A673 (cell line): ENCODE results near the gene FAM72D. TPM values are rescaled to one million over a fixed set of nuclear protein-coding genes. Genes with fewer than 3 reads are reported as not detected.
"Not testable (repeated sequence)": the region's sequence is repeated elsewhere in the genome, so short reads cannot be mapped to it uniquely, and the experiment has no call there.

Source experiments
- BruUV-seq: library from RNA; stranded (reverse); fragments of 400-500 nt; replicated peaks from 2 replicates; lab custom pipeline; 2021; lab: Mats Ljungman, UMichigan
- CTCF ChIA-PET: fragments of 300-600 bp; sonication (Branson Sonifier 250); formaldehyde crosslinking; loops from one replicate; lab custom pipeline; 2022; ENCODE audit warnings: antibody characterized with exemption; lab: Charles Lee
- POLR2A ChIA-PET: fragments of 300-600 bp; sonication (Branson Sonifier 250); formaldehyde crosslinking; loops from one replicate; lab custom pipeline; 2022; ENCODE audit warnings: antibody characterized with exemption; ENCODE audit not compliant: low non-redundant PET; lab: Charles Lee
- DNase-seq: peaks from one replicate; pipeline ENCODE4 v3.0.0-alpha.2; 2015; ENCODE audit warnings: low spot score
- H3K27ac ChIP-seq: fragments of 200-600 bp; sonication (generic); 2 replicates; pipeline ENCODE4 v1.5.1; 2016; ENCODE audit warnings: mixed run types, low read depth, mild to moderate bottlenecking, mixed read lengths, antibody characterized with exemption, low read length; ENCODE audit not compliant: poor library complexity, severe bottlenecking
- H3K27me3 ChIP-seq: fragments of 200-600 bp; sonication (generic); replicated peaks from 2 replicates; pipeline ENCODE4 v1.6.1; 2017; ENCODE audit warnings: mixed run types, low read depth, mild to moderate bottlenecking, mixed read lengths, antibody characterized with exemption, low read length; ENCODE audit not compliant: insufficient read depth, poor library complexity
- H3K36me3 ChIP-seq: fragments of 200-600 bp; sonication (generic); 2 replicates; pipeline ENCODE4 v1.6.1; 2016; ENCODE audit warnings: mixed run types, mild to moderate bottlenecking, mixed read lengths, antibody characterized with exemption, low read length; ENCODE audit not compliant: insufficient read depth, poor library complexity, severe bottlenecking
- H3K4me1 ChIP-seq: fragments of 200-600 bp; sonication (generic); 2 replicates; pipeline ENCODE4 v1.6.1; 2017; ENCODE audit warnings: mixed run types, mild to moderate bottlenecking, mixed read lengths, antibody characterized with exemption, low read length; ENCODE audit not compliant: insufficient read depth, poor library complexity, severe bottlenecking
- H3K4me3 ChIP-seq: fragments of 200-600 bp; sonication (generic); 2 replicates; pipeline ENCODE4 v1.5.1; 2016; ENCODE audit warnings: low read depth, mixed run types, mild to moderate bottlenecking, mixed read lengths, low read length; ENCODE audit not compliant: poor library complexity, severe bottlenecking
- H3K9me3 ChIP-seq: fragments of 200-600 bp; sonication (generic); 2 replicates; pipeline ENCODE4 v1.6.1; 2016; ENCODE audit warnings: mixed run types, low read depth, mild to moderate bottlenecking, mixed read lengths, antibody characterized with exemption, low read length; ENCODE audit not compliant: poor library complexity, severe bottlenecking
- intact Hi-C: fragments of 100-400 bp; cut with micrococcal nuclease; formaldehyde crosslinking; loops from one replicate; pipeline ENCODE4 v1.10.0; 2022; ENCODE audit not compliant: unreplicated experiment
- total RNA-seq: library from RNA; stranded (reverse); gene quantifications from 2 replicates; pipeline ENCODE4 v1.2.3, GENCODE V29; 2021

The FAM72D gene
- total RNA-seq, 1 experiment from 2014 or later, result 8.6 TPM

DNA sequence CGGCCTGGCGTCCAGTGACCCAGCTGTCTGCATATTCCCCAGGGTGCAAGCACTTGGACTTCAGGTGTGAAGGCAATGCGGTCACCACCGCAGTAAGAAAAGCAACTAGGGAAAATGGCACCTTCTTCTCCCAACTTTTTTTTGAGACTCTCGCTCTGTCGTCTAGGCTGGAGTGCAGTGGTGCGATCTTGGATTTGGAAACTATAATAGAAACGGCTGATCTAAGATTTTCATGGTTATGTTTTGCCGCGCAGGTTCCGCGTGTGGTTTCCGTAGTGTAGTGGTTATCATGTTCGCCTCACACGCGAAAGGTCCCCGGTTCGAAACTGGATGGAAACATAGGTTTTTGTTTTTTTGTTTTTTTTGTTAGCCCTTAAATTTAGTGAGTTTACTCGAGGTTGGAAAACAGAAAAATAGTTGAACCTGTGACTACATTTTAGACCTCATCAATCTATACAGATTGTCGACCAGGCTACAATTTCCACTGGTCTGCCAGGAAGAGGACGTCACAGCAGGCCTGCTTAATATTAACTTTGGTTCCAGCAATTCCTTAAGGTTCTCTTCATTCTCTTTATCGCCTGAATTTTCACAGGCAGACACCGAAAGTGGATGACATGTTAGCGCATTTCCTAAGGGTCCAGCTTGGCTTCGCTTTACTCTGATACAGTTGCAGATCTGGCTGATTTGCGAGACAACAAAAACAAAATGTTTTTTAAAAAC lies 61.3 kb downstream of the FAM72D start:
- intact Hi-C loops, H3K4me1 ChIP-seq, BruUV-seq, H3K27me3 ChIP-seq, H3K9me3 ChIP-seq, H3K27ac ChIP-seq, H3K36me3 ChIP-seq, CTCF ChIA-PET, POLR2A ChIA-PET: not testable (repeated sequence)
- peak overlapping the region; percentile 37 for H3K4me3 ChIP-seq
- DNase-seq, result peak; percentile 73

DNA sequence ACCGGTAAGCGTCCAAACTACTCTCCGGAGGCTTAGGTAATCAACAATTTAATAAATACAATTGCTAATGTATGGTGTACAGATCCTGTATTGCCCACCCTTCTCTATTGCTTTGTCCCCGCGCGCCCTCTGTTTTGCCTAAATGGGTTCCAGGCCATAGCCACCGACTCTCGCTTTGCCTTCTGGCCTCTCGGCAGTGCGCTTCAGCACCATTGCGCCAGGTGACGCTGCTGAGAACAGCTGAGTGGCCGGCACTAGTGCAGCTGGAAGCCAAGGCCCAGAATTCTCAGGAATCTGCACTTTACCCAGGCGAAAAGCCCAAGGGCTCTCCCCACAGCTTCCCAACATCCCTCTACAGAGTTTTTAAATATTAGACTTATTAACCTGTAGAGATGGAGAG lies 61.9 kb downstream of the FAM72D start:
- H3K27ac ChIP-seq, DNase-seq, H3K9me3 ChIP-seq, BruUV-seq, H3K4me1 ChIP-seq, H3K36me3 ChIP-seq, intact Hi-C loops, POLR2A ChIA-PET, H3K4me3 ChIP-seq, CTCF ChIA-PET, H3K27me3 ChIP-seq: not testable (repeated sequence)

DNA sequence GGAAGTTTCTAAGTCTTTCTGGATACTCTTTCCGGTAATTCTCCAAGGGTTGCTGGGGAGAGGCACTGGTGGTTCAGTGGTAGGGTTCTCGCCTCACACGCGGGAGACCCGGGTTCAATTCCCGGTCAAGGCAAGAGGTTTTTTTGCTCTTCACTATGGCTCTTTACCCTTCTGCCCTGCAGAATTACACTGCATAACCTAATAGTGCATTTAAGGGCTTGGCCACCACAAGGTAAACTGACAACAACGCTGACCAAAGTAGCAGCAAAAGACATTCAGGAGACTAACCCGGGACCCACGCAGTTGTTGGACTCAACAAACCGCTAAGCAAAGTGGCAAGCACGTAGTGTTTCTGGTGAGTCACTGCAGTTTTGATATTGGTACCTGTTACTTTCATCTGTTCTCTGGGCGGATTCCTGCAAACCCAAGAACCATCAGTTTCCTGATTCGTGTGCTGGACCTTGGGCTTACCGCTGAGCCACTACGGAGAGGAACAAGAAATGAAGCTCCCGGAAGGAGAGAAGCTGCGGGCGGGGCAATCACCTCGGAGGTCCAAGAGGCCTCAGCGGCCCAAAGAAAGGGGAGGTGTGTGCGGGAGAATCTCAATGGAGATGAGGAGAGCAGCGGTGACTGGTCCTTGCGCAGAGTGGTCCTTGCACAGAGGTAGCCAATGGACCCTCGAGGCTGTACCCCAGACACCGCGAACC lies 65.4 kb downstream of the FAM72D start:
- H3K27ac ChIP-seq, CTCF ChIA-PET, H3K27me3 ChIP-seq, H3K4me3 ChIP-seq, DNase-seq, H3K9me3 ChIP-seq, intact Hi-C loops, POLR2A ChIA-PET, H3K4me1 ChIP-seq, H3K36me3 ChIP-seq: not testable (repeated sequence)
- TSS peak; percentile 97 for BruUV-seq

Other genes starting within 250 kb of the FAM72D start
- 72.2 and 72.9 TPM in 2 replicates for gene SRGAP2B, start 646 bp upstream of the FAM72D start, total RNA-seq
- gene PPIAL4D, start 146.2 kb downstream of the FAM72D start, total RNA-seq, result not detected in 2 replicates